ENCODE measurements around the gene NFIB. TPM values are rescaled to one million over a fixed set of nuclear protein-coding genes. Genes with fewer than 3 reads are reported as not detected.

NFIB gene
- total and polyA plus RNA-seq, 10 of the 15 experiments (the other 5 are each of a cell fraction or from before 2014, with no cell fraction given), result under 0.01 to 0.19 (median 0.05) TPM; not detected in 3

- TF ChIP-seq E4F1 (IDR thresholded peaks at IDR 0.05; ENCODE audit: borderline replicate concordance, partially characterized antibody) (no peak), IKZF2 (IDR thresholded peaks at IDR 0.05) (peak; percentile 38 to 46; a peak in 3 of 4 replicates), RFX5 (IDR thresholded peaks at IDR 0.05; ENCODE audit: low read depth, low read length) (no peak)
These were observed 3.9 kb upstream of the NFIB start (continued) for GRCh38 chr9:14317667-14318320.

GRCh38 chr9:14316602-14317300, 2.8 kb upstream of the NFIB start:
- in situ Hi-C loops (cut with MboI), result no loop called here
- H3K9ac ChIP-seq (ENCODE audit: control insufficient read depth, insufficient read depth, low read length), result no peak overlapping the region
- 55% methylated on average over 7 of the region's 8 CpGs for WGBS (ENCODE audit: insufficient coverage, insufficient replicate concordance, low lambda C conversion rate, missing lambda C conversion rate)
- CTCF ChIA-PET, result no interaction called here
- H3K36me3 ChIP-seq (ENCODE audit: control insufficient read depth in 2 of 2, insufficient read depth in 2 of 2, low read length in 1 of 2), result no peaks in the 10 kb centered on the region
- H3K27ac ChIP-seq (ENCODE audit: control insufficient read depth, insufficient read depth), result no peak overlapping the region
- POLR2A ChIA-PET, result interaction anchor here (0.6 kb wide), 1 partner anchor 110 kb away, joined by 6 read pairs; no protein-coding TSS in a partner anchor
- ATAC-seq (no peak), DNase-seq (ENCODE audit: low read depth, low spot score) (no peak), FAIRE-seq (no peak)
- no peaks in the 10 kb centered on the region for H3K79me2 ChIP-seq (ENCODE audit: control insufficient read depth, insufficient read depth, low read length)
- H3K4me2 ChIP-seq (ENCODE audit: control insufficient read depth, insufficient read depth), result no peak overlapping the region
- H3K4me3 ChIP-seq, result no peak overlapping the region
- SMC1A ChIA-PET (ENCODE audit: uncharacterized antibody, unreplicated experiment), result no interaction called here
- intact Hi-C loops (cut with micrococcal nuclease; ENCODE audit: unreplicated experiment), result loop anchor here (5.0 to 10.0 kb wide), 2 partner anchors 268 to 376 kb away; partner anchors contain the start of gene ZDHHC21
- H3K9me3 ChIP-seq (replicated peaks; ENCODE audit: control insufficient read depth, insufficient read depth, low read length), result no peaks in the 10 kb centered on the region
- peaks cover 5 to 17% of the 10 kb centered on the region in 2 experiments for H3K27me3 ChIP-seq (replicated peaks in 1 of 2; ENCODE audit: control insufficient read depth in 2 of 2, insufficient read depth in 2 of 2, low read length in 1 of 2)
- H3K4me1 ChIP-seq (ENCODE audit: control insufficient read depth, insufficient read depth, low read length), result peaks cover 5% of the 10 kb centered on the region; the same call in 1 of the 2 replicates
- RAD21 ChIA-PET (ENCODE audit: unreplicated experiment), result no interaction called here
- no peak overlapping the region for H2AFZ ChIP-seq (ENCODE audit: control insufficient read depth, low read depth, low read length)
- no TSS peak for BruUV-seq (replicated peaks)
- H4K20me1 ChIP-seq (ENCODE audit: control insufficient read depth, insufficient read depth), result no peaks in the 10 kb centered on the region
- TF ChIP-seq YY1 (IDR thresholded peaks at IDR 0.05; ENCODE audit: low read depth, low read length) (no peak), CTCF (IDR thresholded peaks at IDR 0.05 in 2 of 3, conservative IDR thresholded peaks at IDR 0.05 in 1 of 3; ENCODE audit: control insufficient read depth in 2 of 3, extremely low read depth in 1 of 3, insufficient read depth in 1 of 3, low read depth in 3 of 3, low read length in 3 of 3) (no peak), BHLHE40 (IDR thresholded peaks at IDR 0.05; ENCODE audit: borderline replicate concordance in 1 of 2, low read depth in 2 of 2, low read length in 1 of 2) (no peak), ATF3 (IDR thresholded peaks at IDR 0.05; ENCODE audit: borderline replicate concordance, extremely low read depth, low read depth, low read length) (no peak)
- TF ChIP-seq, protein P1, sequence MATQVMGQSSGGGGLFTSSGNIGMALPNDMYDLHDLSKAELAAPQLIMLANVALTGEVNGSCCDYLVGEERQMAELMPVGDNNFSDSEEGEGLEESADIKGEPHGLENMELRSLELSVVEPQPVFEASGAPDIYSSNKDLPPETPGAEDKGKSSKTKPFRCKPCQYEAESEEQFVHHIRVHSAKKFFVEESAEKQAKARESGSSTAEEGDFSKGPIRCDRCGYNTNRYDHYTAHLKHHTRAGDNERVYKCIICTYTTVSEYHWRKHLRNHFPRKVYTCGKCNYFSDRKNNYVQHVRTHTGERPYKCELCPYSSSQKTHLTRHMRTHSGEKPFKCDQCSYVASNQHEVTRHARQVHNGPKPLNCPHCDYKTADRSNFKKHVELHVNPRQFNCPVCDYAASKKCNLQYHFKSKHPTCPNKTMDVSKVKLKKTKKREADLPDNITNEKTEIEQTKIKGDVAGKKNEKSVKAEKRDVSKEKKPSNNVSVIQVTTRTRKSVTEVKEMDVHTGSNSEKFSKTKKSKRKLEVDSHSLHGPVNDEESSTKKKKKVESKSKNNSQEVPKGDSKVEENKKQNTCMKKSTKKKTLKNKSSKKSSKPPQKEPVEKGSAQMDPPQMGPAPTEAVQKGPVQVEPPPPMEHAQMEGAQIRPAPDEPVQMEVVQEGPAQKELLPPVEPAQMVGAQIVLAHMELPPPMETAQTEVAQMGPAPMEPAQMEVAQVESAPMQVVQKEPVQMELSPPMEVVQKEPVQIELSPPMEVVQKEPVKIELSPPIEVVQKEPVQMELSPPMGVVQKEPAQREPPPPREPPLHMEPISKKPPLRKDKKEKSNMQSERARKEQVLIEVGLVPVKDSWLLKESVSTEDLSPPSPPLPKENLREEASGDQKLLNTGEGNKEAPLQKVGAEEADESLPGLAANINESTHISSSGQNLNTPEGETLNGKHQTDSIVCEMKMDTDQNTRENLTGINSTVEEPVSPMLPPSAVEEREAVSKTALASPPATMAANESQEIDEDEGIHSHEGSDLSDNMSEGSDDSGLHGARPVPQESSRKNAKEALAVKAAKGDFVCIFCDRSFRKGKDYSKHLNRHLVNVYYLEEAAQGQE (IDR thresholded peaks at IDR 0.05; ENCODE audit: low read depth, low read length), result no peak

All from GM12878 (cell line).